Inferior parietal cortex (tissue), 1 donor: Measurements from ENCODE around the gene EIF4H.
"Not testable (repeated sequence)": the region's sequence is repeated elsewhere in the genome, so short reads cannot be mapped to it uniquely, and the experiment has no call there.

Experiments
- DNase-seq: peaks from one replicate; pipeline ENCODE4 v3.0.0-alpha.2; 2016; ENCODE audit errors: extremely low spot score

The EIF4H gene

DNA sequence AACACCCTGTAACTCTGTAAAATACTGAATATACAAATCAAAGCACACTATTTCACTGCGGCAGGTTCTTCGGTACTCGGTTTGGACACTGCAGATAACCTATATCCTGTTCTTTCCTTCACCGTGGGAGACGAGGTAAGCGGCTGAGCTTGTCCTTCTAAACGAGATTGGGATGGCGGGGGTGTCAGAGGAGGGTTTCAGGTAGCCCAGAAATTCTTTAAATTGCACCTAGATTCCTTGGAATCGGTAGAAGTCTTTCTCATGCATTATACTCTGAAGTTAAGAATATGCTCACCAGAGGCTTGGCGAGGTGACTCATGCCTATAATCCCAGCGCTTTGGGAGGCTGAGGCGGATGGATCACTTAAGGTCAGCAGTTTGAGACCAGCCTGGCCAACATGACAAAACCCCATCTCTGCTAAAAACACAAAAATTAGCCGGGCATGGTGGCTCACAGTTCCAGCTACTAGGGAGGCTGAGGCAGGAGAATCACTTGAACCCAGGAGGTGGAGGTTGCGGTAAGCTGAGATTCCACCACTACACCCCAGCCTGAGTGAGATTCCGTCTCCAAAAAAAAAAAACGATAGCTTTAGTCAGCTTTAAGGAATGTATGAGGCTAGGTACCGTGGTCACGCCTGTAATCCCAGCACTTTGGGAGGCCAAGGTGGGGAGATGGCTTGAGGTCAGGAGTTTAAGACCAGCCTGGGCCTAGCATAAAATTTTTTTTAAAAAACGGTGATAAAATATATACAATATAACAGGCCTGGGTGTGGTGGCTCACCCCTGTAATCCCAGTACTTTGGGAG, 25.6 kb downstream of the EIF4H start:
- no peak for DNase-seq

DNA sequence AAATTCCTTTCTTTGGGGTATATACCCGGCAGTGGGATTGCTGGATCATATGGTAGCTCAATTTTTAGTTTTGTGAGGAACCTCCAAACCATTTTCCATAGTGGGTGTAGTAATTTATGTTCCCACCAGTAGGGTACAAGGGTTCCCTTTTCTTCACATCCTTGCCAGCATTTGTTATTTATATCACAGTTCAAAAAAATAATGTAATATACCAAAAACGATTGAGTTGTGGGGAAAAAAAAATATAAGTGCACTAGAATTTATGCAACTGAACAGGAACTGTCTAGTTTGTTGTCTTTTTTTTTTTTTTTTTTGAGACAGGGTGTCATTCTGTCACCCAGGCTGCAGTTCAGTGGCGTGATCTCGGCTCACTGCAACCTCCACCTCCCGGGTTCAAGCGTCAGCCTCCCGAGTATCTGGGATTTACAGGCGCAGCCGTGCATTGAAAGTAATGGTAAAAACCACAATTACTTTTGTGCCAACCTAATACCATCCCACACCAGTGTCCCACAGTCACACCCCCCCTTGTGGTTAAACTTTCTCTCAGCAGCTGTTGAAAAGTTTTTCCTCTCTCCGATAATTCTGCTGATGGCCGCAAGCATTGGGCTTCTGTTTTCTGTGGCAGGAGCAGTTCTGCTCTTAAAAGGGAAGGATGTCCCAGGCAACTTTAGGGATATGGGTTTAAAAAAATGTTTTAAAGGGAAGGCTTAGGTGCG, 28.8 kb downstream of the EIF4H start:
- no peak for DNase-seq

DNA sequence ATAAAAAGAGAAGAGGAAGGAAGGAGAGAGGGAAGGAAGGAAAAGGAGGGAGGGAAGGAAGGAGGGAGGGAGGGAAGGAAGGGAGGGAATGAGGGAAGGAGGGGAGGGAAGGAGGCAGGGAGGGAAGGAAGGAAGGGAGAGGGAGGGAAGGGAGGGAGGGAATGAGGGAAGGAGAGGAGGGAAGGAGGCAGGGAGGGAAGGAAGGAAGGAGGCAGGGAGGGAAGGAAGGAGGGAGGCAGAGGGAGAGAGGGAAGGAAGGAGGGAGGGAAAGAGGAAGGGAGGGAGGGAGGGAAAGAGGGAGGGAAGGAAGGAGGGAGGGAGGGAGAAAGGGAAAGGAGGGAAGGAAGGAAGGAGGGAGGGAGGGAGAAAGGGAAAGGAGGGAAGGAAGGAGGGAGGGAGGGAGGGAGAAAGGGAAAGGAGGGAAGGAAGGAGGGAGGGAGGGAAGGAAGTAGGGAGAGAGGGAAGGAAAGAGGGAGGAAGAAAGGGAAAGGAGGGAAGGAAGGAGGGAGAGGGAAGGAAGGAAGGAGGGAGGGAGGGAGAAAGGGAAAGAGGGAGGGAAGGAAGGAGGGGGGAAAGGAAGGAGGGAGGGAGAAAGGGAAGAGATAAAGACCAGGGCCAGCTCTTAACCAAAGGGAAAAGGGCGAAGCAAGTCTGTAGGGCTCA, 29.9 kb downstream of the EIF4H start:
- no peak for DNase-seq

GRCh38 chr7:74206052-74206451, 31.9 kb downstream of the EIF4H start:
- not testable (repeated sequence) for DNase-seq

- DNase-seq, result peak; percentile 92
Observed at GRCh38 chr7:74206589-74207120, 32.5 kb downstream of the EIF4H start.

DNA sequence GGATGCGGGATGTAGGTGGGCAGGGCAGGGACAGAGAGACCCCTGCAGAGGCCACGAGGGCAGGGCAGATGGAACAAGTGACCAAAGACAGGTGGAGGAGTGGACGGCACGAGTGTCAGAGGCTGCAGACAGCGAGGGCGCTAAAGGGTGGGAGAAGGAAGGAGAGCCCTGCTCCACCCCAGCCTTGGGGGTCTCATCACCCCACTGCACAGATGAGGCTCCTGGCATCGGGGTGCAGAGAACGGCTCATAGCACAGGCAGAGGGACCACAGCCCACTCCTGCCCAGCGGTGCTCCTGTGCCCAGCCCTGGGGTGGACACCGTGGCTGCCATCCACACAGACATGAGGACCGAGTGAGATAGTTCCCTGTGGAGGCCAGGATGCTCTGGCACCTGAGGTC, 33.4 kb downstream of the EIF4H start:
- no peak for DNase-seq

- DNase-seq, result not testable (repeated sequence)
Observed at GRCh38 chr7:74208241-74208640, 34.1 kb downstream of the EIF4H start.

DNA sequence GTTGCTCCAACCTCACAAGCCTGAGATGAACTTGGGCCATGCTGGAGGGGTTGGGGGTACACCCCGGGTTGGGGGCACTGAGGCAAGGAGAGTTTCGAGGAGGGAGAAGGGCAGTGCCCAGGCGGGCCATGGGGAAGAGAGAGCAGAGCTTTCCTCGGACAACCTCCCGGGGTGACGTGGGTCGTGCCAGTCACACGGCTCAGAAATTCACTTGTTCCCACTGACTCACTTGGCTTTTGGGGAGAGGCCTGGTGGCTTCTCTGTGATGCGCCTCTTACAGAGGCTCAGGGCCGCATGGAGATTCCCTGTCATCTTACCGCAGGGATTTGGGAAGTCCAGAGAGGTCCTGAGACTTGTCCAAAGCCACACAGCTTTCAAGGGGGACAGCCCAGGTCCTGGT, 38.5 kb downstream of the EIF4H start:
- no peak for DNase-seq

DNA sequence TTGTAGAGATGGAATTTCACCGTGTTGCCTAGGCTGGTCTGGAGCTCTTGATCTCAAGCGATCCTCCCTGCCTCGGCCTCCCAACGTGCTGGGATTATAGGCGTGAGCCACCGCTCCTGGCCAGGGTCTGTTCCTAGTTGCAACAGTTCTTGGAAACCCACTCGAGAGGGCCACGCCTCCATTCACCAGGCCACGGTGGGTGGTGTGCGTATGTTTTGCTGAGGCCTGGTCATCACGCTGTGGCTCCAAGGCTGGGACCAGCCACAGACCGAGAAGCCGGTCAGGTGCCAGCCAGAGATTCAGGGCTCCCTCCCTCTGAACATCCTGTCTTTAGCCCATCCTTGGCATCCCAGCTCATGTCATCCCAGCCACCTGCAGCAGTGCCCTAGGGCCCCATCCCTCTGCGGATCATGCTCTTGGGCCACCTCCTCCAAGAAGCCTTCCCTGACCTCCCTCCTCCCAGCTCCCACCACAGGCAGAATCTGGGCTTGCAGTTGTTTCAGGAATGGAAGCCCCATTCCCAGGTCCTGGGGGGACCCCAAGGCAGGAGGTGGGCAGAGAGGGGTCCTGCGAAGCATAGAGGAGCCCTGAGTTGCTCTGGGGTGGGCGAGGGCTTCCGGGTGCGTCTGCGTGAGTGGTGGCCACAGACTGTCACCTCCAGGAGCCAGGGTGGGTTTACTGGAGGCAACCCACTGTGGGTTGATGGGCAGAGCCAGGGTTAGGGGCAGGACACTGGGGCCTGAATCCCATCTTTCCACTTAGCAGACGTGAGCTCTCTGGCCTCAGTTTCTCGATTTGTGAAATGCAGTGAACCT, 40.9 kb downstream of the EIF4H start:
- DNase-seq, result no peak

DNA sequence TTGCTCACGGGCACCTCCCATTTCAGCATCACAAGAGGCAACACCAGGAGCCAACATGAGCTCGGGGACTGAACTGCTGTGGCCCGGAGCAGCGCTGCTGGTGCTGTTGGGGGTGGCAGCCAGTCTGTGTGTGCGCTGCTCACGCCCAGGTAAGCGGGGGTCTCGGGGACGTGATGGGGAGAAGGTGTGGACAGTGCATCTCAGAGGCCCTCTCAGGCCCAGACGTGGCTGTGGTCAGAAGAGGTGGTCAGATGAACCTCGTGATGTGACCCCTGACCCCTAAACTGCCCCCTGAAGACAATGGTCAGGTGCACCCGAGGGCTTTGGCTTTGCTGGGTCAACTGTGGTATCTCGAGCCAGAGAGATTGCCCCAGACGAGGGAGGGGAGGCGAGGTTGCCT, 41.8 kb downstream of the EIF4H start:
- DNase-seq, result no peak

- no peak for DNase-seq
Observed at GRCh38 chr7:74216361-74216761, 42.2 kb downstream of the EIF4H start.

- DNase-seq, result no peak
Observed at GRCh38 chr7:74217455-74218342, 43.5 kb downstream of the EIF4H start.

GRCh38 chr7:74218343-74218698, 44.2 kb downstream of the EIF4H start:
- DNase-seq, result no peak

DNA sequence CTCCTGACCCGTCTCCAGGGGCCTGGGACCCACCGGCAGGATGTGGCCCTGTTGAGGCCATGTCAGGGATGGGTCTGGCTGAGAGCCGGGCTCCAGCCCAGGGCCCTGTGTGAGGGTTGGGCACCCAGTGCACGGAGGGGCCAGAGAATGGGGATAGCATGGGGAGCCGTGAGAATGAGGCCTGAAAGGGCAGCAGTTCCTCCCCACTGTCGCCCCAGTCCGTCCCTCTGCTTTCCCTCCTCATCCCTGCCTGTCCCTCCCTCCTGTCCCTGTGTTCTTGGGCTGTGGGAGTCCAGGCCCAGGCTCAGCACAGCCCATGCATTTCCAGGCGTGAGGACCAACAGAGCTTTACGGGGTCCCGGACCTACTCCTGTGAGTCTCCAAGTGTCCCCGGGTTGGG, 45.3 kb downstream of the EIF4H start:
- no peak for DNase-seq

- no peak for DNase-seq
Observed at GRCh38 chr7:74220229-74220628, 46.1 kb downstream of the EIF4H start.

- no peak for DNase-seq
Observed at GRCh38 chr7:74221713-74222112, 47.6 kb downstream of the EIF4H start.

- DNase-seq, result no peak
Observed at GRCh38 chr7:74222851-74223710, 48.9 kb downstream of the EIF4H start.

DNA sequence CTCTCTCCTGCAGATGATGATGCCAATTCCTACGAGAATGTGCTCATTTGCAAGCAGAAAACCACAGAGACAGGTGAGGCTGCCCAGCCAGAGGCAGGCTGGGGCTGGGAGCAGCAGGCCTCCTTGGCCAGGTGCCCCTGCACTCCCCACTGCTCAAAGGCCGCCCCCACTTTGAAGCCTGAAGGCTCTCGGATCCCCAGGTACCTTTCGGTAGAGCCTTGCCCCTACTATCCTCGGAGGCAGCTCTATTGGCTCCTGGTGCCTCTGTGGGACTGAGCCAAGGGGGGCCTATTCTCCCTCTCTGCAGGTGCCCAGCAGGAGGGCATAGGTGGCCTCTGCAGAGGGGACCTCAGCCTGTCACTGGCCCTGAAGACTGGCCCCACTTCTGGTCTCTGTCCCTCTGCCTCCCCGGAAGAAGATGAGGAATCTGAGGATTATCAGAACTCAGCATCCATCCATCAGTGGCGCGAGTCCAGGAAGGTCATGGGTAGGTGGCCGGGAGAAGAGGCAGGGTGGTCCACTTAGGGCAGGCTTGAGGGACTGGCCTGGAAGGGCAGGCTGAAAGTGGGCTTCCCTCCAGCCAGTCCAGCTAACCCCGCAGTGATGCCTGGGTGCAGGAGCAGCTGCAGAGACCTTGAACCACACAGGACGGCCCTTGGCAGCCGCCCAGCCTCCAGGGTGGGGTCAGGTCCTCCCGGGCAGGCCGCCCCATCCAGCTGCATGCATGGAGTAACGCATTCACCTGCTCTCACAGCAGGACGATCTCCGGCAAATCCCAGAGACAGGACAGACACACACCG, 49.8 kb downstream of the EIF4H start:
- DNase-seq, result no peak

- DNase-seq, result no peak
Observed at GRCh38 chr7:74224511-74224832, 50.3 kb downstream of the EIF4H start.
